HPDE6-E6E7 (cell line): ENCODE data around the gene PRAMEF33.
"Not testable (repeated sequence)": the region's sequence is repeated elsewhere in the genome, so short reads cannot be mapped to it uniquely, and the experiment has no call there.

ENCODE experiments used
- DNase-seq: peaks from one replicate; pipeline ENCODE4 v3.0.0; 2011; ENCODE audit warnings: missing footprints; ENCODE audit errors: extremely low spot score

PRAMEF33 gene

GRCh38 chr1:13303239-13303638 lies at the start of gene PRAMEF33:
TSS of gene PRAMEF33 (plus strand) at chr1:13303539. CDS start at chr1:13305955, 2,416 bp downstream.
- not testable (repeated sequence) for DNase-seq

GRCh38 chr1:13253898-13254297 lies 49.4 kb upstream of the PRAMEF33 start, which contains the start of gene PRAMEF5:
TSS of gene PRAMEF5 (plus strand) at chr1:13254198. CDS start at chr1:13259269, 5,071 bp downstream.
- not testable (repeated sequence) for DNase-seq

GRCh38 chr1:13265124-13265523 lies 38.2 kb upstream of the PRAMEF33 start:
- not testable (repeated sequence) for DNase-seq

GRCh38 chr1:13277016-13277415 lies 26.3 kb upstream of the PRAMEF33 start:
- not testable (repeated sequence) for DNase-seq

- not testable (repeated sequence) for DNase-seq
These were observed 23.7 kb upstream of the PRAMEF33 start for GRCh38 chr1:13279617-13280016.

GRCh38 chr1:13285037-13285436 lies 18.3 kb upstream of the PRAMEF33 start, which contains the start of gene PRAMEF8:
TSS of gene PRAMEF8 (minus strand) at chr1:13285137. CDS start at chr1:13284091, 1,046 bp downstream.
- not testable (repeated sequence) for DNase-seq

GRCh38 chr1:13289030-13289429 lies 14.3 kb upstream of the PRAMEF33 start:
- not testable (repeated sequence) for DNase-seq

GRCh38 chr1:13297216-13297931 lies 6.0 kb upstream of the PRAMEF33 start:
- not testable (repeated sequence) for DNase-seq

- DNase-seq, result not testable (repeated sequence)
These were observed 4.6 kb upstream of the PRAMEF33 start for GRCh38 chr1:13298699-13299098.

- not testable (repeated sequence) for DNase-seq
These were observed 1.1 kb upstream of the PRAMEF33 start for GRCh38 chr1:13302197-13302596.

GRCh38 chr1:13315281-13315680 lies 11.9 kb downstream of the PRAMEF33 start, which contains the start of gene PRAMEF15:
TSS of gene PRAMEF15 (plus strand) at chr1:13315581. CDS start at chr1:13318408, 2,827 bp downstream.
- not testable (repeated sequence) for DNase-seq

GRCh38 chr1:13342496-13342895 lies 39.2 kb downstream of the PRAMEF33 start:
- DNase-seq, result not testable (repeated sequence)

- not testable (repeated sequence) for DNase-seq
These were observed 43.7 kb downstream of the PRAMEF33 start, which contains the start of gene PRAMEF14 for GRCh38 chr1:13347034-13347433. TSS of gene PRAMEF14 (minus strand) at chr1:13347134. CDS start at chr1:13345314, 1,820 bp downstream.

- DNase-seq, result not testable (repeated sequence)
These were observed 50.1 kb downstream of the PRAMEF33 start for GRCh38 chr1:13353476-13353875.

GRCh38 chr1:13354475-13354874 lies 51.1 kb downstream of the PRAMEF33 start:
- DNase-seq, result not testable (repeated sequence)

GRCh38 chr1:13356774-13357173 lies 53.4 kb downstream of the PRAMEF33 start:
- DNase-seq, result not testable (repeated sequence)
